ENCODE results near the gene BLOC1S4.

GRCh38 chr4:6721121-6721520, 5.1 kb downstream of the BLOC1S4 start:
- TF ChIP-seq CTCF (IDR thresholded peaks at IDR 0.05 in 2 of 3, conservative IDR thresholded peaks at IDR 0.05 in 1 of 3; ENCODE audit: borderline replicate concordance in 1 of 3, insufficient read depth in 1 of 3, low read depth in 2 of 3, low read length in 2 of 3) (no peak), SIN3A (IDR thresholded peaks at IDR 0.05; ENCODE audit: low read depth) (no peak), ATF3 (IDR thresholded peaks at IDR 0.05) (no peak), POLR2A (IDR thresholded peaks at IDR 0.05; ENCODE audit: borderline replicate concordance, extremely low read depth, insufficient read depth, insufficient read length) (no peak), ZNF274 (IDR thresholded peaks at IDR 0.05; ENCODE audit: low read depth, low read length) (no peak), POLR2AphosphoS5 (IDR thresholded peaks at IDR 0.05; ENCODE audit: low read depth, low read length) (no peak), CBX3 (IDR thresholded peaks at IDR 0.05; ENCODE audit: low read depth) (no peak)
